WTC11 (cell line): ENCODE measurements around the gene CYP19A1. TPM values are rescaled to one million over a fixed set of nuclear protein-coding genes. Genes with fewer than 3 reads are reported as not detected.

ENCODE experiments used
- ATAC-seq: fragments of 200-7000 bp; cut with Tn5 transposase; 2 replicates; pipeline ENCODE4 v1.10.0; 2021; ENCODE audit warnings: mild to moderate bottlenecking, moderate library complexity
- CTCF ChIA-PET: fragments of 300-600 bp; sonication (Branson Sonifier 250); formaldehyde crosslinking; loops from one replicate; lab custom pipeline; 2021; ENCODE audit warnings: antibody characterized with exemption; lab: Charles Lee
- POLR2A ChIA-PET: fragments of 350-600 bp; sonication (Branson Sonifier 250); formaldehyde crosslinking; loops from one replicate; lab custom pipeline; 2021; ENCODE audit warnings: antibody characterized with exemption; lab: Charles Lee
- DNase-seq: peaks from one replicate; pipeline ENCODE4 v3.0.0; 2021; ENCODE audit warnings: low spot score
- H3K27ac Mint-ChIP-seq: 2 replicates; pipeline ENCODE4 v1.8.0; 2021; ENCODE audit warnings: mixed read lengths
- H3K27me3 Mint-ChIP-seq: 2 replicates; pipeline ENCODE4 v1.8.0; 2021; ENCODE audit warnings: low read depth, mild to moderate bottlenecking, moderate library complexity, mixed read lengths
- H3K36me3 Mint-ChIP-seq: 2 replicates; pipeline ENCODE4 v1.8.0; 2021; ENCODE audit warnings: mixed read lengths
- H3K4me1 Mint-ChIP-seq: 2 replicates; pipeline ENCODE4 v1.8.0; 2022; ENCODE audit warnings: mixed read lengths
- H3K4me3 Mint-ChIP-seq: 2 replicates; pipeline ENCODE4 v1.8.0; 2021; ENCODE audit warnings: mild to moderate bottlenecking, moderate library complexity, mixed read lengths
- H3K9me3 Mint-ChIP-seq: 2 replicates; pipeline ENCODE4 v1.8.0; 2021; ENCODE audit warnings: mixed read lengths
- ATF1 ChIP-seq: sonication (generic); formaldehyde crosslinking; IDR thresholded peaks from 2 replicates; pipeline ENCODE4 v1.8.1; 2023; ENCODE audit warnings: mild to moderate bottlenecking, moderate library complexity, missing genetic modification reagents
- CBFB ChIP-seq: sonication (generic); formaldehyde crosslinking; IDR thresholded peaks from 2 replicates; pipeline ENCODE4 v1.8.1; 2022; ENCODE audit warnings: mild to moderate bottlenecking, low read depth, missing genetic modification reagents
- GABPB1 ChIP-seq: sonication (generic); formaldehyde crosslinking; IDR thresholded peaks from 2 replicates; pipeline ENCODE4 v1.8.1; 2023; ENCODE audit warnings: mild to moderate bottlenecking, missing genetic modification reagents
- HMGA2 ChIP-seq: fragments of 250-450 bp; sonication (Bioruptor Pico); IDR thresholded peaks from 2 replicates; pipeline ENCODE4 v1.4.0; 2021; ENCODE audit warnings: mild to moderate bottlenecking, moderate library complexity
- NFATC4 ChIP-seq: fragments of 250-450 bp; sonication (Bioruptor Pico); IDR thresholded peaks from 2 replicates; pipeline ENCODE4 v1.9.0; 2021; ENCODE audit warnings: mild to moderate bottlenecking
- NFE2L1 ChIP-seq: sonication (generic); formaldehyde crosslinking; IDR thresholded peaks from 2 replicates; pipeline ENCODE4 v1.8.1; 2023; ENCODE audit warnings: missing genetic modification reagents
- NR1H2 ChIP-seq: sonication (generic); formaldehyde crosslinking; IDR thresholded peaks from 2 replicates; pipeline ENCODE4 v1.9.0; 2021; ENCODE audit warnings: mild to moderate bottlenecking, moderate library complexity, missing genetic modification reagents
- NR2C2 ChIP-seq: sonication (generic); formaldehyde crosslinking; IDR thresholded peaks from 2 replicates; pipeline ENCODE4 v1.8.0; 2022; ENCODE audit warnings: mild to moderate bottlenecking, missing genetic modification reagents
- RORB ChIP-seq: fragments of 250-450 bp; sonication (Bioruptor Pico); IDR thresholded peaks from 2 replicates; pipeline ENCODE4 v1.9.0; 2021; ENCODE audit warnings: mild to moderate bottlenecking
- SP1 ChIP-seq: sonication (generic); formaldehyde crosslinking; conservative IDR thresholded peaks from 2 replicates; pipeline ENCODE4 v1.8.1; 2022; ENCODE audit warnings: missing genetic modification reagents
- total RNA-seq: library from RNA; stranded (reverse); gene quantifications from 3 replicates; pipeline ENCODE4 v1.2.3, GENCODE V29; 2021
- TF ChIP-seq, protein P1 (sequence below): sonication (generic); formaldehyde crosslinking; IDR thresholded peaks from 2 replicates; pipeline ENCODE4 v1.8.1; 2022; ENCODE audit warnings: low read depth, missing genetic modification reagents, borderline replicate concordance
- TF ChIP-seq, protein P2 (sequence below): sonication (generic); formaldehyde crosslinking; IDR thresholded peaks from 2 replicates; pipeline ENCODE4 v1.8.0; 2023; ENCODE audit warnings: missing genetic modification reagents, mild to moderate bottlenecking, borderline replicate concordance
- TF ChIP-seq, protein P3 (sequence below): fragments of 250-450 bp; sonication (Bioruptor Pico); IDR thresholded peaks from 2 replicates; pipeline ENCODE4 v1.9.0; 2021; ENCODE audit warnings: mild to moderate bottlenecking
- TF ChIP-seq, protein P4 (sequence below): sonication (generic); formaldehyde crosslinking; IDR thresholded peaks from 2 replicates; pipeline ENCODE4 v1.8.0; 2022; ENCODE audit warnings: mild to moderate bottlenecking, missing genetic modification reagents
- TF ChIP-seq, protein P5 (sequence below): fragments of 200-600 bp; IDR thresholded peaks from 2 replicates; pipeline ENCODE4 v1.8.0; 2022; ENCODE audit warnings: antibody characterized with exemption
- TF ChIP-seq, protein P6 (sequence below): sonication (generic); formaldehyde crosslinking; IDR thresholded peaks from 2 replicates; pipeline ENCODE4 v1.8.1; 2022; ENCODE audit warnings: low read depth, mild to moderate bottlenecking, moderate library complexity, missing genetic modification reagents, borderline replicate concordance
- TF ChIP-seq, protein P7 (sequence below): fragments of 250-450 bp; sonication (Bioruptor Pico); IDR thresholded peaks from 2 replicates; pipeline ENCODE4 v1.8.0; 2021; ENCODE audit warnings: mild to moderate bottlenecking
- TF ChIP-seq, protein P8 (sequence below): sonication (generic); formaldehyde crosslinking; IDR thresholded peaks from 2 replicates; pipeline ENCODE4 v1.8.1; 2022; ENCODE audit warnings: mild to moderate bottlenecking, moderate library complexity, missing genetic modification reagents

Gene CYP19A1
- total RNA-seq, 1 experiment from 2014 or later, result not detected

DNA sequence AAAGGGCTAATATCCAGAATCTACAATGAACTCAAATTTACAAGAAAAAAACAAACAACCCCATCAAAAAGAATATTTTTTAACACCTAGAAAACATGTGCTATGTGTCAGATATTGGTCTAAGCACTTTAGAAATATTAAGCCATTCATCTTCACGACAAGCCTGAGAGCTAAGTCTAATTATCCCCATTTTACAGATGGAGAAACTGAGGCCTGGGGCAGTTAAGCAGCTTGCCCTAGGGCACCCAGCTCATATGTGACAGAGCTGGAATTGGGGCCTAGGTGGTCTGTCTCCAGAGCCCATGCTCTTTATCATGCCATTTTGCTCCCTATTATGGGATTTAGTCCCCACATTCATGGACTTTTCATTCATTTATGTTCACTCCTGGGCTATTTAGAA lies 92.8 kb downstream of the CYP19A1 start:
- no peak overlapping the region for H3K27ac Mint-ChIP-seq
- DNase-seq (no peak), ATAC-seq (no peak)
- no peak overlapping the region for H3K4me3 Mint-ChIP-seq
- H3K27me3 Mint-ChIP-seq, result peaks cover 2% of the 10 kb centered on the region; the same call in 1 of the 2 replicates
- TF ChIP-seq GABPB1 (CRISPR knock-in tag), result no peak
- TF ChIP-seq, protein P1, sequence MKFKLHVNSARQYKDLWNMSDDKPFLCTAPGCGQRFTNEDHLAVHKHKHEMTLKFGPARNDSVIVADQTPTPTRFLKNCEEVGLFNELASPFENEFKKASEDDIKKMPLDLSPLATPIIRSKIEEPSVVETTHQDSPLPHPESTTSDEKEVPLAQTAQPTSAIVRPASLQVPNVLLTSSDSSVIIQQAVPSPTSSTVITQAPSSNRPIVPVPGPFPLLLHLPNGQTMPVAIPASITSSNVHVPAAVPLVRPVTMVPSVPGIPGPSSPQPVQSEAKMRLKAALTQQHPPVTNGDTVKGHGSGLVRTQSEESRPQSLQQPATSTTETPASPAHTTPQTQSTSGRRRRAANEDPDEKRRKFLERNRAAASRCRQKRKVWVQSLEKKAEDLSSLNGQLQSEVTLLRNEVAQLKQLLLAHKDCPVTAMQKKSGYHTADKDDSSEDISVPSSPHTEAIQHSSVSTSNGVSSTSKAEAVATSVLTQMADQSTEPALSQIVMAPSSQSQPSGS, result no peak
- CTCF ChIA-PET, result no interaction called here
- no peaks in the 10 kb centered on the region; the same call in 1 of the 2 replicates for H3K9me3 Mint-ChIP-seq
- no peaks in the 10 kb centered on the region for H3K36me3 Mint-ChIP-seq
- peaks cover 11% of the 10 kb centered on the region for H3K4me1 Mint-ChIP-seq
- POLR2A ChIA-PET, result no interaction called here

DNA sequence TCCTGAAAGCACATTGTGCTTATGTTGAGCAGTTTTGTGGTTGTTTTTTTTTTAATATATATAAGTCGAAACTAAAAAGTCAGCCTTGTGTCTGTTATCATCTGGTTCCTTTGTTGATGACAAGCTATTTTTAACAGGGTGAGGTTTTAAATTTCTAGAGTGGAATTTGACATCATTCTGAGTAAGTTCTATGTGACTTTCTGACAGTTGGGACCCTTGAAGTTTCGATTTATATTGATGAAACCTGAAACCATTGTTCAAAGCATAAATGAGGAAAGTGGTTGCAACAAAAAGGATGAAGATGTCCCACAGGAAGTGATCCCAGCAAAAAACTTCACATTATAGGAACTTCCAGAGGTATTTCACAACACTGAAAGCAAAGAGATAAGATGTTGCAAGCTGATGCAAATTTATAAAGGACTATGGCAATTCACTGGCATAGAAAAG lies 94.0 kb downstream of the CYP19A1 start:
- ATAC-seq (no peak), DNase-seq (no peak)
- no peaks in the 10 kb centered on the region for H3K36me3 Mint-ChIP-seq
- peaks cover 22% of the 10 kb centered on the region for H3K4me1 Mint-ChIP-seq
- H3K27ac Mint-ChIP-seq, result no peak overlapping the region; the same call in 1 of the 2 replicates
- TF ChIP-seq NFE2L1 (CRISPR knock-in tag) (no peak), NR1H2 (CRISPR knock-in tag) (no peak)
- POLR2A ChIA-PET, result no interaction called here
- H3K9me3 Mint-ChIP-seq, result no peaks in the 10 kb centered on the region; the same call in 1 of the 2 replicates
- CTCF ChIA-PET, result no interaction called here
- H3K27me3 Mint-ChIP-seq, result peaks cover 2% of the 10 kb centered on the region; the same call in 1 of the 2 replicates
- no peak overlapping the region for H3K4me3 Mint-ChIP-seq

DNA sequence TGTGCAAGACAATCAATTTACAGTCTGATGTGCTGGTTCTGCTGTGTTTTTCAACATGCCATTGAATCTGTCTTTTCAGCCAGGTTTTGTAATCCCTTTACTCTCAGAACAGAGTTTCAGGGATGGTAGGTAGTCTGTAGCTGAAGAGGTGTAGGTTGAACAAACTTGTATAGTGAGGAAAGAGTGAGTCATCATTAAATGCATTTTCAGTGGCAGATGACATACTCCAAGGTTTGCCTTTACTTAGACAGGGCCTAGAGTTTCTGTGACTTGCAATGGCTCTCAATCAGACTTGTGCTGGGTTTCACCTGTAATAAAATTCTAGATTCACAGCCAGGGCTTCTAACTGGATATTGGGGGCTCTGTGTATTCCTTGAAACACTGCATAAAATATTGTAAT lies 94.6 kb downstream of the CYP19A1 start:
- H3K27me3 Mint-ChIP-seq, result peaks cover 2% of the 10 kb centered on the region; the same call in 1 of the 2 replicates
- CTCF ChIA-PET, result interaction anchor here (1.1 to 1.5 kb wide), 2 partner anchors 14 to 81 kb away, joined by 3 read pairs; no protein-coding TSS in a partner anchor
- no peak overlapping the region for H3K27ac Mint-ChIP-seq

DNA sequence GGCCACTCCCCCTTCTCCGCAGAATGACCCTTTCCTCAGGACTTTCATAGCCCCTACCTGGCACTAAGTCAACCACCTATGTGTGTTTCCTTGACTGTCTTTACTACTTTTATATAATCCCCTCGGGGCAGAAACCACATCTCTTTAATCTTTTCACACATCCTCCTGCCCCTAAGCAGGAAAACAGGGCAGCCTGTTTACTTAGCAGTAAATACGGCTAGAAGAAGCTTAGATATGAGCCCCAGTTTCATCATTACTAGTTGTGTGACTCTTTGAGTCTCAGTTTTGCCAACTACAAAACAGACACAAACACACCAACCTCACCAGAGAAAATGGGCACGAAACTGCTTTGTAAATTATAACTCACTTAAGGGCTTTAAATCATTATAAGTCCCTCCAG lies 98.3 kb downstream of the CYP19A1 start:
- DNase-seq (no peak), ATAC-seq (peak; percentile 36; the same call in 1 of the 2 replicates)
- Mint-ChIP-seq H3K9me3 (no peaks in the 10 kb centered on the region), H3K4me1 (peaks cover 48% of the 10 kb centered on the region), H3K27me3 (peaks cover 2% of the 10 kb centered on the region; the same call in 1 of the 2 replicates), H3K36me3 (no peaks in the 10 kb centered on the region), H3K27ac (no peak overlapping the region), H3K4me3 (no peak overlapping the region)
- ChIA-PET POLR2A (no interaction called here), CTCF (interaction anchor here (0.7 to 3.8 kb wide), 8 partner anchors 10 to 136 kb away, joined by 3 to 21 read pairs (median 3); no protein-coding TSS in a partner anchor)
- no peak for TF ChIP-seq NFATC4 (CRISPR knock-in tag)
- no peak for TF ChIP-seq ATF1 (CRISPR knock-in tag)
- TF ChIP-seq, protein P2, sequence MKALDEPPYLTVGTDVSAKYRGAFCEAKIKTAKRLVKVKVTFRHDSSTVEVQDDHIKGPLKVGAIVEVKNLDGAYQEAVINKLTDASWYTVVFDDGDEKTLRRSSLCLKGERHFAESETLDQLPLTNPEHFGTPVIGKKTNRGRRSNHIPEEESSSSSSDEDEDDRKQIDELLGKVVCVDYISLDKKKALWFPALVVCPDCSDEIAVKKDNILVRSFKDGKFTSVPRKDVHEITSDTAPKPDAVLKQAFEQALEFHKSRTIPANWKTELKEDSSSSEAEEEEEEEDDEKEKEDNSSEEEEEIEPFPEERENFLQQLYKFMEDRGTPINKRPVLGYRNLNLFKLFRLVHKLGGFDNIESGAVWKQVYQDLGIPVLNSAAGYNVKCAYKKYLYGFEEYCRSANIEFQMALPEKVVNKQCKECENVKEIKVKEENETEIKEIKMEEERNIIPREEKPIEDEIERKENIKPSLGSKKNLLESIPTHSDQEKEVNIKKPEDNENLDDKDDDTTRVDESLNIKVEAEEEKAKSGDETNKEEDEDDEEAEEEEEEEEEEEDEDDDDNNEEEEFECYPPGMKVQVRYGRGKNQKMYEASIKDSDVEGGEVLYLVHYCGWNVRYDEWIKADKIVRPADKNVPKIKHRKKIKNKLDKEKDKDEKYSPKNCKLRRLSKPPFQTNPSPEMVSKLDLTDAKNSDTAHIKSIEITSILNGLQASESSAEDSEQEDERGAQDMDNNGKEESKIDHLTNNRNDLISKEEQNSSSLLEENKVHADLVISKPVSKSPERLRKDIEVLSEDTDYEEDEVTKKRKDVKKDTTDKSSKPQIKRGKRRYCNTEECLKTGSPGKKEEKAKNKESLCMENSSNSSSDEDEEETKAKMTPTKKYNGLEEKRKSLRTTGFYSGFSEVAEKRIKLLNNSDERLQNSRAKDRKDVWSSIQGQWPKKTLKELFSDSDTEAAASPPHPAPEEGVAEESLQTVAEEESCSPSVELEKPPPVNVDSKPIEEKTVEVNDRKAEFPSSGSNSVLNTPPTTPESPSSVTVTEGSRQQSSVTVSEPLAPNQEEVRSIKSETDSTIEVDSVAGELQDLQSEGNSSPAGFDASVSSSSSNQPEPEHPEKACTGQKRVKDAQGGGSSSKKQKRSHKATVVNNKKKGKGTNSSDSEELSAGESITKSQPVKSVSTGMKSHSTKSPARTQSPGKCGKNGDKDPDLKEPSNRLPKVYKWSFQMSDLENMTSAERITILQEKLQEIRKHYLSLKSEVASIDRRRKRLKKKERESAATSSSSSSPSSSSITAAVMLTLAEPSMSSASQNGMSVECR (CRISPR knock-in tag), result no peak
- TF ChIP-seq, protein P3, sequence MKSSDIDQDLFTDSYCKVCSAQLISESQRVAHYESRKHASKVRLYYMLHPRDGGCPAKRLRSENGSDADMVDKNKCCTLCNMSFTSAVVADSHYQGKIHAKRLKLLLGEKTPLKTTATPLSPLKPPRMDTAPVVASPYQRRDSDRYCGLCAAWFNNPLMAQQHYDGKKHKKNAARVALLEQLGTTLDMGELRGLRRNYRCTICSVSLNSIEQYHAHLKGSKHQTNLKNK, result no peak
- TF ChIP-seq NR2C2 (CRISPR knock-in tag), result no peak
- TF ChIP-seq, protein P4, sequence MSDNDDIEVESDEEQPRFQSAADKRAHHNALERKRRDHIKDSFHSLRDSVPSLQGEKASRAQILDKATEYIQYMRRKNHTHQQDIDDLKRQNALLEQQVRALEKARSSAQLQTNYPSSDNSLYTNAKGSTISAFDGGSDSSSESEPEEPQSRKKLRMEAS, result no peak
- TF ChIP-seq, protein P5, sequence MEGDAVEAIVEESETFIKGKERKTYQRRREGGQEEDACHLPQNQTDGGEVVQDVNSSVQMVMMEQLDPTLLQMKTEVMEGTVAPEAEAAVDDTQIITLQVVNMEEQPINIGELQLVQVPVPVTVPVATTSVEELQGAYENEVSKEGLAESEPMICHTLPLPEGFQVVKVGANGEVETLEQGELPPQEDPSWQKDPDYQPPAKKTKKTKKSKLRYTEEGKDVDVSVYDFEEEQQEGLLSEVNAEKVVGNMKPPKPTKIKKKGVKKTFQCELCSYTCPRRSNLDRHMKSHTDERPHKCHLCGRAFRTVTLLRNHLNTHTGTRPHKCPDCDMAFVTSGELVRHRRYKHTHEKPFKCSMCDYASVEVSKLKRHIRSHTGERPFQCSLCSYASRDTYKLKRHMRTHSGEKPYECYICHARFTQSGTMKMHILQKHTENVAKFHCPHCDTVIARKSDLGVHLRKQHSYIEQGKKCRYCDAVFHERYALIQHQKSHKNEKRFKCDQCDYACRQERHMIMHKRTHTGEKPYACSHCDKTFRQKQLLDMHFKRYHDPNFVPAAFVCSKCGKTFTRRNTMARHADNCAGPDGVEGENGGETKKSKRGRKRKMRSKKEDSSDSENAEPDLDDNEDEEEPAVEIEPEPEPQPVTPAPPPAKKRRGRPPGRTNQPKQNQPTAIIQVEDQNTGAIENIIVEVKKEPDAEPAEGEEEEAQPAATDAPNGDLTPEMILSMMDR, result no peak
- TF ChIP-seq, protein P6, sequence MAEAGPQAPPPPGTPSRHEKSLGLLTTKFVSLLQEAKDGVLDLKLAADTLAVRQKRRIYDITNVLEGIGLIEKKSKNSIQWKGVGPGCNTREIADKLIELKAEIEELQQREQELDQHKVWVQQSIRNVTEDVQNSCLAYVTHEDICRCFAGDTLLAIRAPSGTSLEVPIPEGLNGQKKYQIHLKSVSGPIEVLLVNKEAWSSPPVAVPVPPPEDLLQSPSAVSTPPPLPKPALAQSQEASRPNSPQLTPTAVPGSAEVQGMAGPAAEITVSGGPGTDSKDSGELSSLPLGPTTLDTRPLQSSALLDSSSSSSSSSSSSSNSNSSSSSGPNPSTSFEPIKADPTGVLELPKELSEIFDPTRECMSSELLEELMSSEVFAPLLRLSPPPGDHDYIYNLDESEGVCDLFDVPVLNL (CRISPR knock-in tag), result no peak
- TF ChIP-seq HMGA2 (CRISPR knock-in tag), result no peak
- TF ChIP-seq, protein P7, sequence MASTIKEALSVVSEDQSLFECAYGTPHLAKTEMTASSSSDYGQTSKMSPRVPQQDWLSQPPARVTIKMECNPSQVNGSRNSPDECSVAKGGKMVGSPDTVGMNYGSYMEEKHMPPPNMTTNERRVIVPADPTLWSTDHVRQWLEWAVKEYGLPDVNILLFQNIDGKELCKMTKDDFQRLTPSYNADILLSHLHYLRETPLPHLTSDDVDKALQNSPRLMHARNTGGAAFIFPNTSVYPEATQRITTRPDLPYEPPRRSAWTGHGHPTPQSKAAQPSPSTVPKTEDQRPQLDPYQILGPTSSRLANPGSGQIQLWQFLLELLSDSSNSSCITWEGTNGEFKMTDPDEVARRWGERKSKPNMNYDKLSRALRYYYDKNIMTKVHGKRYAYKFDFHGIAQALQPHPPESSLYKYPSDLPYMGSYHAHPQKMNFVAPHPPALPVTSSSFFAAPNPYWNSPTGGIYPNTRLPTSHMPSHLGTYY, result no peak

More for the DNA sequence above, 94.6 kb downstream of the CYP19A1 start:
- POLR2A ChIA-PET, result no interaction called here
- Mint-ChIP-seq H3K4me3 (no peak overlapping the region), H3K4me1 (peaks cover 25% of the 10 kb centered on the region)
- TF ChIP-seq SP1 (CRISPR knock-in tag) (no peak), CBFB (CRISPR knock-in tag) (no peak), HMGA2 (CRISPR knock-in tag) (no peak), RORB (CRISPR knock-in tag) (no peak)
- TF ChIP-seq, protein P8, sequence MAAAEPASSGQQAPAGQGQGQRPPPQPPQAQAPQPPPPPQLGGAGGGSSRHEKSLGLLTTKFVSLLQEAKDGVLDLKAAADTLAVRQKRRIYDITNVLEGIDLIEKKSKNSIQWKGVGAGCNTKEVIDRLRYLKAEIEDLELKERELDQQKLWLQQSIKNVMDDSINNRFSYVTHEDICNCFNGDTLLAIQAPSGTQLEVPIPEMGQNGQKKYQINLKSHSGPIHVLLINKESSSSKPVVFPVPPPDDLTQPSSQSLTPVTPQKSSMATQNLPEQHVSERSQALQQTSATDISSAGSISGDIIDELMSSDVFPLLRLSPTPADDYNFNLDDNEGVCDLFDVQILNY (CRISPR knock-in tag), result no peak
- TF ChIP-seq, all 79 proteins: peak for 0
- no peaks in the 10 kb centered on the region for H3K9me3 Mint-ChIP-seq
- no peaks in the 10 kb centered on the region for H3K36me3 Mint-ChIP-seq
- DNase-seq, result no peak
- ATAC-seq, result no peak
